ENCODE measurements around the gene CNTF.

CNTF gene

DNA sequence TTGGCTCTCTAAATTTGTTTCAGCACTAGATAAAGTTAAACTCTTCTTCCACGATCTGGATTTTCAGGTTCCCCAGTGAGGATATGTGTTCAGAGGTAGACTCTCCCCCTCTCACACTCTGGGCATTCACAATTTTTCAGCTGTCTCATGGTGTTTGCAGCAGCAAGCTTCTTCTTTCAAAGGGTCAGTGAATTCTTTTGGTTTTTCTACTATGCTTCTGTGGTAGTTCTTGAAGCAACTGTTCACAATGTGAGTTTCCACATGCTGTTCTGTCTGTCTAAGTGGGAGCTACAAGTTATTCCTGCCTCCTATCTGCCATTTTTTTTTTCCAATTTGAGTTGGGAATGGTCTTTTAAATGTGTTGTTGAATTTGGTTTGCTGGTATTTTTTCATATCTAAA lies 25.4 kb downstream of the CNTF start:
- DNase-seq: no peak

- no peak for DNase-seq
These were observed 27.2 kb downstream of the CNTF start for GRCh38 chr11:58649623-58650022.

GRCh38 chr11:58650496-58650895 lies 28.0 kb downstream of the CNTF start:
- no peak for DNase-seq

- DNase-seq: no peak
These were observed 30.3 kb downstream of the CNTF start for GRCh38 chr11:58652726-58653280.

DNA sequence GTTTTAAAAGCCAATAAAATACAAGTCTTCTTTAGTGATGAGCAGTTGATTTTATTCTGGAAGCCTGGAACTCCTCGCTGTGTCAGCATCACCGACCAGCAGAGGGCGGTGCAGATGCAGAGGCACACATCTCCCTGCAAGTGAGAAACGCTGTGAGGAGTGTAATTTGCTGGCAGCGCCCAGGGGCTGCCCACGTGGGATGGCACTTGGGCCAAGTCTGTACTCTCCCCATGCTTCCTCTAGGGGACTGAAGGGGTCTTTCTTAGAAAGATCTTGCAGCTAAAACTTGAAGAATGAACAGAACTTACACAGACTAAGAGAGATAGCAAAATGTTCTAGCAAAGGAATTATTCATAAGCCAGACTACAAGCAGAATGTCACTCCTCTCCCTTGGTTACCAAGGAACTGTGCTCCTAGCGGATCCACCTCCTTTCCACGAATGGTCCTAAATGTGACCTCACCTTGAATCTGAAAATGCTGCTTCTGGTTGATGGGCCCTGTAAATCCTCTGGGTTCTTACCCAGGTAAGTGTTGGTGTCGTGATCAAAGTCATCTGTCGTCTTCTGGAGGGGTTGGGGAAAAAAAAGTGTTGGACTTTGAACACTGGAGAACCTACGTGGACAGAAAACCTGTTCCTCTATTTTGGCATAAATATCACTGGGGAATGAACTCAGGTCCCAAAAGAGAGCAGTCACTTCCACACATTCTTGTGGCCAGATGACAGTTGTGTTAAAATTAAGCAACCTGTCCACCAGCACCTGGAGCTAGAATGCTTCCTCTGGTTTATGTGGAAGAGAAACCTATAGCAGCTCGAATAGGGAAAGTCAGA lies 31.8 kb downstream of the CNTF start:
- DNase-seq: peak; percentile 83

DNA sequence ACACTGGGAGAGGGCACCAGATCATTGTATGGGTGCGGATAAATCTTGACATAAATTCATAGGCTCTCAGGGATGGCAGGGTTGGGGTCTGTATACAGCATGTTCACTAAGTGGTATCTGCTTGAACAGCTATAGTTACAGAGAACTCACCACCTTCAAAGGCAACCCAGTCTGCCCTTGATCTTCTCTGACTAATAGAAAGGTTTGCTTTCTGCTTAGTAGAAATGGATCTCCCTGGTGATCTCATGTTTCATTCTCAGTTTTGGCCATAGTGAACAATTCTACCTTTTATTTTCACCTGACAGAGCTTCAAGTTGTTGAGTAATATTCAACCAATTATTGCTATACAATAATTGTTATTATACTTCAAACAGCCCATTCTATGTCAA lies 32.4 kb downstream of the CNTF start:
- no peak for DNase-seq

- no peak for DNase-seq
These were observed 33.9 kb downstream of the CNTF start for GRCh38 chr11:58656348-58656747.

DNA sequence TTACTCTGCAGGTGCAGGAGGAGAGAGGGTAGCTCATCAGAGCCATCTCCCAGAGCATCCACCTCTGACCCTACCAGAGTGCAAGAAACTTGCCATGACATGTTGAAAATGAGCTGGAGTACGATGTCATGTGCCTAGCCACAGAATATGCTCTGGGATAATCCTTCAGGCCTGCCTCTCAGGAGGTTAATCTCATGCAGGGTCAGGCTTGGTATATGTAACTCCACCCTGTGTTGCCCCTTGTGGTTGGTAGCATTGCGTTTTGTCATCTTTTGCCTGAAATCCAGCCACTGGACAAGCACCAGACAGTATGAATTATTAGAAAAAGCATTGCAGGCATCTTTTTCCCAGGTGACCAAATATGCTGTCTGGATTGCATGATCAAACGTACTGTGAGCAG lies 36.2 kb downstream of the CNTF start:
- DNase-seq: no peak

- DNase-seq: no peak
These were observed 36.9 kb downstream of the CNTF start for GRCh38 chr11:58659404-58659803.

- DNase-seq: no peak
These were observed 37.6 kb downstream of the CNTF start for GRCh38 chr11:58659910-58660570.

- DNase-seq: no peak
These were observed 49.6 kb downstream of the CNTF start for GRCh38 chr11:58671983-58672633.

- DNase-seq: no peak
These were observed 52.1 kb downstream of the CNTF start for GRCh38 chr11:58674609-58675008.
